Cortex of kidney (tissue), 1 donor: ENCODE measurements around the gene RORC.
"Not testable (repeated sequence)": the region's sequence is repeated elsewhere in the genome, so short reads cannot be mapped to it uniquely, and the experiment has no call there.

Experiments
- DNase-seq: peaks from one replicate; lab custom pipeline; 2025; lab: John Stamatoyannopoulos, UW

RORC gene

GRCh38 chr1:151774256-151774922 lies 57.2 kb downstream of the RORC start:
- no peak for DNase-seq

DNA sequence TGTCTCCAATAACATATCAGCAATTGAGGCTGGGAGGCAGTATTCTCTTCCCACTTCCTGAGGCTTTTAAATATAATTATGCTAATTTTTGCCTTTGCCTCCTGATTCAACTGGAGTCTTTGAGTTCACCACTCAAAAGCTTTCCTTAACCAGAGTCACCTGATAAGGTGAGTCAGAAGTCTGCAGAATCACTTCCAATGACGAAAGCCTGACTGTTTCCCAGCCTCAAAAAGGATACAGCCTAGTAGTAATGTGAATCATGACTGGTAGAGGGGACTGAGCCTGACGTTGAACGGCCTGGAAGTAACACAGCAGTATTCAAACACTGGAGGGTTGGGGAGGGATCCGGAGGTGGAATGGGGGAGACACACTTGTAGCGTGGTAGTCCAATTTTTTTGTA lies 57.9 kb downstream of the RORC start:
- DNase-seq = no peak

DNA sequence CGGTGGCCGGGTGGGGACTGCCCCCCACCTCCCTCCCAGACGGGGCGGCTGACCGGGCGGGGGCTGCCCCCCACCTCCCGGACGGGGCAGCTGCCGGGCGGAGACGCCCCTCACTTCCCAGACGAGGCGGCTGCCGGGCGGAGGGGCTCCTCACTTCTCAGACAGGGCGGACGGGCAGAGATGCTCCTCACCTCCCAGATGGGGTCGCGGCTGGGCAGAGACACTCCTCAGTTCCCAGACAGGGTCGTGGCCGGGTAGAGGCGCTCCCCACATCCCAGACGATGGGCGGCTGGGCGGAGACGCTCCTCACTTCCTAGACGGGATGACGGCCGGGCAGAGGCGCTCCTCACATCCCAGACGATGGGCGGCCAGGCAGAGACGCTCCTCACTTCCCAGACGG lies 62.3 kb downstream of the RORC start:
- DNase-seq = not testable (repeated sequence)

GRCh38 chr1:151768351-151769066 lies 63.1 kb downstream of the RORC start:
- DNase-seq = not testable (repeated sequence)

- DNase-seq = no peak
Observed at GRCh38 chr1:151763990-151764389, 67.6 kb downstream of the RORC start.

DNA sequence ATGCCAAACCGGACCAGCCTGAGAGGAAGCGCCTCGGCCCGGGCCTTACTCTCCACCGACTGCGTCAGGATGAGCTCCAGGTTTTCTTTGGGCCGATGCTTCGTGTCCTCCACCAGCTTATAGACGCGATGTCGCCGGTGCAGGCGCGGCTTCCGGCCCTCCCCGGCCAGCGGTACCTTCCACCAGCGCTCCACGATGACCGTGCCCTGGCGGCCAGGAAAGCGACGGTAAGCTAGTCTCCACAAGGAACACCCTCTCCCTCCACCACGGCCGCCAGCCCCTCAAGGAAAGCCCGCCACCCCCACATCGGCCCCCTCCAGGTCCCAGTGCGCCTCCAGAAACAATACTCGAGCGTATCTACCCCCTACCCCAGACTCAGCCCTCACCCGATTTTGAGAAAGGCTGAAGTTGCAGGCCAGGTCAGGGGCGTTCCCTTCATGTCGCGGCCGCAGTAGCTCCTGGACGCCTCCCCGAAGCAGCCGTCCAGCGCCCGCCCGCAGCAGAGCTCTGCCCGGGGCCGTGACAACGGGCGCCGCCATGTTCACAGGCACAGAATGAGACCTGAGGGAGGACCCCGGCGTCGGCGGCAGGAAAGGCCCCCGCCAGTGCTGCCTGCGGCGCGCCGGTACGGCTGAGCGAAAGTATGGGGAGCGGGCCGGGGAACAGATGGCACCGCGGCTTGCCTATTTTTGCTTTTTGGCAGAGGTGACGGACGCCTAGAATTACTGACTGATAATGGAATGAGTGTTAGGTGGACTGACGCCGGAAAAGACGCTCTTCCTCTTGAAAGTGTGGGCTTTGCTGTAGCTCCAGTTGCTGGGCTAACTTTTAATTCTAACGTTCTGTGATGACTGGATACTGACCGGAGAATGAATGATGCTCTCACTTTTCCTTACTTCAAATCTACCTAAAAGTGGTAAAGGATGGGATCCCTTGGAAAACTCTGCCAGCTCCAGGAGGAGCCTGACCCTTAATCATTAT lies 68.4 kb downstream of the RORC start, which contains the start of gene MRPL9:
Gene MRPL9, minus strand, starts transcription at position 556 of the 981 bp plus-strand sequence. Its CDS starts 17 bp downstream, at position 539.
- peak; percentile 15 for DNase-seq

DNA sequence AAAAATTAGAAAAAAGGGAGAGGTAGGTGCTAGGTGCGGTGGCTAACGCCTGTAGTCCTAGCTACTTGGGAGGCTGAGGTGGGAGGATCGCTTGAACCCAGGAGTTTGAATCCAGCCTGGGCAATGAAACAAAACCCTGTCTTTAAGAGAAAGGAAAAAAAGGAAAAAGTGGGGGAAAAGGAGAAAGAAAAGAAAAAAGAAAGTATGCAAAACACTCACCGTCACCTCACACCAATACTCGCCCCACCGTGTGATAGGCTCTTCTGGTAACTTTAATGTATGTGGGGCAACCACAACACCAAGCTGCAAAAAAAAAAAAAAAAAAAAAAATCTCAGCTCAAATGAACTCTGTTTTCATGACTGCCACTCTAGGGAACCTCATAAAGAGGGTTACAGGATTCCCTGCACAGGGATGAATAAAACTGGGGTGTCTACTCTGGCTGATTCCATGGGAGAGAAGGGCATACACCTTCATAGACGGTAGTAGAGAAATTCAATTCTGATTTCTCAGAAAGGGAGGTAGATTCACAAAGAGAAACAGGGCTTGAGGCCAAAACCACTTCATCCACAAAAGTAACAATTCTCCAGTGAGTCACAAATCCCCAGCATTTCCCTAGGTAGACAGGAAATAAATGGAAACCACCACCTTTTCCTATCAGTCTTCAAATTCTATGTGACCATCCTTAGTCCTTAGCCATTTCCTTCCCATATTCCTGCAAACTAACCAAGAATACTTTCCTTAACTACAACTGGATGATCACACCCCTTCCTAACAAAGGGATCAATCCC lies 70.8 kb downstream of the RORC start:
- DNase-seq = no peak

DNA sequence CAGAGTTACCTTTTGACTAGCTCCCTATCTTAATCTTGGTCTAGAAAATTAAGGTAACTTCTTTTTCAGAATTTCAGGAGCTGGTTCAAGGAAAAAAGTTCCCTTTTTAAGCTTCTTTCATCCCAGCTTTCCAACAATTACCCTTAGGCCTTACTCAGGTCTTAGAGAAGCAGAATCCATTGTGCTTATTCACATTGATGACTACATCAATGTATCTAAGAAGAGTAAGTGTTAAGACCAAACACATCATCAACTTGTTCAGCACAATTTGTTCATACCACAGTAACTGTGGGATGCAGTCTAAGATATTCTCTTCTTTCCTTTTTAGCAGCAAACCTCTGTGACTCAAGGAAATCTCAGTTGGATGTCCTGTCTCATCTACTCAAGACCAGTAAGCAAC lies 72.4 kb downstream of the RORC start:
- DNase-seq = no peak

DNA sequence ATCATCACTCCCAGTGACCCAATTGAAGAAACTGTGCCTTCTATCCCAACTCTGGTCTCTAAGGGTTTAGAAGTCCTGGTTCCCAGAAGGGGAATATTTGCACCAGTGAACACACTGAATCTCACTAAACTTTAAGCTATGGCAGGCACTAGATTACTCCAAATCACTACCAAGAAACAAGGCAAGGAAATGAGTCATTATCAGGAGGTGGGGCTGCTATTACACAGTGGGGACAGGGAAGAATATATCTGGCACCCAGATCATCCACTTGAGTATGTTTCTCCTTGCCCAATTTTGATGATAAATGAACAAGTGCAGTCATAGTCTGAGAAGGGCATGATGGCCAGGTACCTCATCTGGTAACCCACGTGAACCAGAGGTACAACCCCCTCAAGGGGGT lies 75.3 kb downstream of the RORC start:
- no peak for DNase-seq
